MCF 10A (cell line): ENCODE results near the gene POLR2C. TPM values are rescaled to one million over a fixed set of nuclear protein-coding genes. Genes with fewer than 3 reads are reported as not detected.

Experiments used
- BruUV-seq: library from RNA; stranded (reverse); fragments of 400-500 nt; replicated peaks from 2 replicates; lab custom pipeline; 2021; lab: Mats Ljungman, UMichigan
- CTCF ChIA-PET: fragments of 300-600 bp; sonication (Branson Sonifier 250); formaldehyde crosslinking; extraction: SDS; loops from one replicate; lab custom pipeline; 2021; ENCODE audit warnings: antibody characterized with exemption, inconsistent platforms; lab: Yijun Ruan, JAX
- POLR2A ChIA-PET: fragments of 300-600, 350-650 bp; sonication (Branson Sonifier 250); formaldehyde crosslinking; extraction: SDS; loops from one replicate; lab custom pipeline; 2020; ENCODE audit warnings: antibody characterized with exemption, inconsistent platforms; lab: Yijun Ruan, JAX
- DNase-seq: peaks from one replicate; pipeline ENCODE4 v3.0.0-alpha.2; 2018; ENCODE audit not compliant: unreplicated experiment
- H3K27ac Mint-ChIP-seq: one replicate; pipeline ENCODE4 v1.8.0; 2022; ENCODE audit warnings: mild to moderate bottlenecking, low read depth, mixed read lengths; ENCODE audit not compliant: unreplicated experiment
- H3K27me3 Mint-ChIP-seq: one replicate; pipeline ENCODE4 v1.8.0; 2022; ENCODE audit warnings: mixed read lengths; ENCODE audit not compliant: insufficient read depth, unreplicated experiment
- H3K36me3 Mint-ChIP-seq: one replicate; pipeline ENCODE4 v1.8.0; 2022; ENCODE audit warnings: mild to moderate bottlenecking, moderate library complexity, mixed read lengths; ENCODE audit not compliant: insufficient read depth, unreplicated experiment
- H3K4me1 Mint-ChIP-seq: one replicate; pipeline ENCODE4 v1.8.0; 2022; ENCODE audit warnings: mixed read lengths; ENCODE audit not compliant: insufficient read depth, unreplicated experiment
- H3K4me3 Mint-ChIP-seq: one replicate; pipeline ENCODE4 v1.8.0; 2022; ENCODE audit warnings: mild to moderate bottlenecking, moderate library complexity, mixed read lengths; ENCODE audit not compliant: unreplicated experiment
- H3K9me3 Mint-ChIP-seq: one replicate; pipeline ENCODE4 v1.8.0; 2022; ENCODE audit warnings: mixed read lengths; ENCODE audit not compliant: unreplicated experiment
- intact Hi-C: fragments of 100-400 bp; cut with micrococcal nuclease; formaldehyde crosslinking; loops from 2 replicates; pipeline ENCODE4 v1.14.1; 2022
- total RNA-seq: library from RNA; stranded (reverse); gene quantifications from 2 replicates; pipeline ENCODE4 v1.2.3, GENCODE V29; 2022
- TF ChIP-seq, protein P1 (sequence below): fragments of 200-600 bp; IDR thresholded peaks from one replicate; pipeline ENCODE4 v1.8.0; 2022; ENCODE audit warnings: antibody characterized with exemption, mild to moderate bottlenecking; ENCODE audit not compliant: unreplicated experiment

POLR2C gene
- total RNA-seq, 1 experiment from 2014 or later = 44.8 TPM

DNA sequence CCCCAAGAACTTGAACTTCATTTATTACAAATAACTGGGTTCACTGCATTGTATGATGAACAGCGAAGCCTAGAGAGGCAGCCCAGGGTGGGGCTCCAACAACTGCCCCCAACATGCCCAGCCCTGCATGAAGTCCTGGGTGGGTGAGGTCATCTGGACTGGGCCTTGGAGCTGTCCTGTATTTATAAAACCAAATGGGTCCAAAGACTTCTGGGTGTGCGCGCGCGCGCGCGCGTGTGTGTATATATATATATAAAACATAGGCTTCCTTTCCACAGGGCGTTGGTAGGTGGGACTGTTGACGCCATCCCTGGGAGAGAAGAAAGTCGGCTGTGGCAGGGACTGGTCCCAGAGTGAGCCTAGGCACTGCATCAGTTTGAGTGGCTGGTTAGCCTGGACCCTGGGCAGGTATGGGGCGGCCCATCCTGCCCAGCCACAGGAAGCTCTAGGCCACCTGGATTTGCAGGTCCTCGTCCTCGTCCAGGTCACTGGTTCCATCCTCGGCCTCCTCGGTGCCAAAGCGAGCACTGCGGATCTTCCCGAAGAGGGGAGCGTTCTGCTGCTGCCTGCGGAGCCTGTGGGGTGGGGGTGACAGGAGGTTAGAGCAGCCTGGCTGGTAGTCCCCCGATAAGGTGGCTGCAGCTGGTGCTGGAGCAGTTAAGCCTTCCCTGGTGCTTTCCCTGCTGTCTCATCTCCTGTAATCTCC is 50.0 kb downstream of the POLR2C start:
- BruUV-seq = no TSS peak
- Mint-ChIP-seq H3K36me3 (peaks cover 14% of the 10 kb centered on the region), H3K9me3 (no peaks in the 10 kb centered on the region), H3K4me3 (no peak overlapping the region), H3K27ac (no peak overlapping the region), H3K4me1 (no peaks in the 10 kb centered on the region), H3K27me3 (peaks cover under 1% of the 10 kb centered on the region)
- intact Hi-C loops = no loop called here
- ChIA-PET CTCF (interaction anchor here (0.8 to 3.2 kb wide), 3 partner anchors 8 to 206 kb away, joined by 3 to 20 read pairs (median 5); no protein-coding TSS in a partner anchor), POLR2A (no interaction called here)
- no peak for DNase-seq
- TF ChIP-seq, protein P1, sequence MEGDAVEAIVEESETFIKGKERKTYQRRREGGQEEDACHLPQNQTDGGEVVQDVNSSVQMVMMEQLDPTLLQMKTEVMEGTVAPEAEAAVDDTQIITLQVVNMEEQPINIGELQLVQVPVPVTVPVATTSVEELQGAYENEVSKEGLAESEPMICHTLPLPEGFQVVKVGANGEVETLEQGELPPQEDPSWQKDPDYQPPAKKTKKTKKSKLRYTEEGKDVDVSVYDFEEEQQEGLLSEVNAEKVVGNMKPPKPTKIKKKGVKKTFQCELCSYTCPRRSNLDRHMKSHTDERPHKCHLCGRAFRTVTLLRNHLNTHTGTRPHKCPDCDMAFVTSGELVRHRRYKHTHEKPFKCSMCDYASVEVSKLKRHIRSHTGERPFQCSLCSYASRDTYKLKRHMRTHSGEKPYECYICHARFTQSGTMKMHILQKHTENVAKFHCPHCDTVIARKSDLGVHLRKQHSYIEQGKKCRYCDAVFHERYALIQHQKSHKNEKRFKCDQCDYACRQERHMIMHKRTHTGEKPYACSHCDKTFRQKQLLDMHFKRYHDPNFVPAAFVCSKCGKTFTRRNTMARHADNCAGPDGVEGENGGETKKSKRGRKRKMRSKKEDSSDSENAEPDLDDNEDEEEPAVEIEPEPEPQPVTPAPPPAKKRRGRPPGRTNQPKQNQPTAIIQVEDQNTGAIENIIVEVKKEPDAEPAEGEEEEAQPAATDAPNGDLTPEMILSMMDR = no peak

DNA sequence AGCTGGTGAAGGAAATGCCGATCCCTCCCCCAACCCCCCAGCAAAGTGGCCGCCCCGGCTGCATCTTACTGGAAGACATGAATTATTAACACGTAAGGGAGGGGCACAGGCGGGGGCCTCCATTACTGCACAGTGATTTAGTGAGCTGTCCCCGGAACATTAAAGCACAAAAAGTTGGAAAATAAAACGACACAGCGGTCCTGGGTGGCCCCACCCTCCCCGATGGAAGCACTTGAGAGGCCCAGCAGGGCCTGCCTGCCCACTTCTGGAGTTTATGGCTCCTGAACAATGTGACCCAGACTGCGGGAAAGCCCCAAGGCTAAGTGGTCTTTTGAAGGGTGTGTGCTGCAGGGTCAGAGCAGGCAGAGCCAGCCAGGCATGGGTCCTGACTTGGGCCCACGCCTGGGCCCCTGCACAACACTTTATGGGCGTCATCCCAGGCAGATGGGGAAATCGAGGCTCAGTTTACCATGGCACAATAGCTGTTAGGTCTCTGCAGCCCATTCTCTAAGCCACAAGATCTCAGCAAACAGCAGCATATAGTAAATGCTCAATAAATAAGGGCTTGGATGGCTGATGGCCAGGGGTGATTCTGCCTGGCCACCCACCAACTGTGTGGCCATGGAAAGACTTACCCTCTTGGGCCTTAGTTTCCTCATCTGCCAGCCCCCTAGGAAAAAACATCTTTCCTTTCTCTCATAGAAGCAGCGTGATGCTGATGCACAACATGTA is 51.1 kb downstream of the POLR2C start:
- Mint-ChIP-seq H3K27me3 (no peaks in the 10 kb centered on the region), H3K36me3 (peaks cover 14% of the 10 kb centered on the region), H3K4me3 (no peak overlapping the region), H3K9me3 (no peaks in the 10 kb centered on the region), H3K4me1 (no peaks in the 10 kb centered on the region), H3K27ac (no peak overlapping the region)
- intact Hi-C loops = no loop called here
- no TSS peak for BruUV-seq
- ChIA-PET CTCF (interaction anchor here (0.5 to 1.7 kb wide), 6 partner anchors 12 to 205 kb away, joined by 3 to 5 read pairs (median 3); no protein-coding TSS in a partner anchor), POLR2A (interaction anchor here (0.7 kb wide), 1 partner anchor 67 kb away, joined by 4 read pairs; no protein-coding TSS in a partner anchor)
- TF ChIP-seq, protein P1 = no peak
- DNase-seq = no peak

- no peak for DNase-seq
- Mint-ChIP-seq H3K27ac (no peak overlapping the region), H3K9me3 (no peaks in the 10 kb centered on the region), H3K4me3 (no peak overlapping the region), H3K36me3 (peaks cover 14% of the 10 kb centered on the region), H3K4me1 (no peaks in the 10 kb centered on the region), H3K27me3 (no peaks in the 10 kb centered on the region)
- POLR2A ChIA-PET = interaction anchor here (0.7 kb wide), 1 partner anchor 67 kb away, joined by 4 read pairs; no protein-coding TSS in a partner anchor
- CTCF ChIA-PET = interaction anchor here (0.6 to 1.2 kb wide), 4 partner anchors 52 to 175 kb away, joined by 3 to 5 read pairs (median 3); no protein-coding TSS in a partner anchor
- no TSS peak for BruUV-seq
- TF ChIP-seq, protein P1 = no peak
- intact Hi-C loops = no loop called here
These were observed 51.9 kb downstream of the POLR2C start for GRCh38 chr16:57514371-57514770.
